Measurements from ENCODE around the gene CISD1.

DNA sequence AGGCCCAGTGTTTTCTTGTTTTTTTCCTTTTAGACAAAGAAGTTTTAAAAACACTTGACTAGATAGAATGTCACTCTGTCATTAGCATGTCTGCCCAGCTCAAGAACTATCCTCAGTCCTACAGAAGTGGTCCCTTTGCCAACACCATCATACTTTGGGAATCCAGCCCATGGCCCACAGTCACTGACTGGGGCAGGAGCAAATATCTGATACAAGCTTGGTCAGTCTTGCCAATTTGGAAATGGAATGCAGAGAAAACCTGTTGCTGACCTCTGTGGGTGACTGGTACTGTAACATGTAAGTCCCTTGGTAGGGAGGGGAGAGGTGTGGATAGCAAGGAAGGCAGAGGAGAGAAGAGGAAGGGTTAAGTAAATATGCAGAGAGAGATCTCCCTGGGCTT, 49.1 kb upstream of the CISD1 start:
- no peak for TF ChIP-seq POLR2A (IDR thresholded peaks at IDR 0.05)
- no peak for TF ChIP-seq CTCF (IDR thresholded peaks at IDR 0.05)

All from right lobe of liver (tissue), 4 donors.